Right lobe of liver (tissue), 6 donors: ENCODE data around the gene DNAJC15. TPM values are rescaled to one million over a fixed set of nuclear protein-coding genes. Genes with fewer than 3 reads are reported as not detected.

Experiments used
- ATAC-seq, 4 donors: fragments of 200-7000 bp; cut with Tn5 transposase; one replicate each; pipeline ENCODE4 v1.9.1; 2020; ENCODE audit warnings: mild to moderate bottlenecking in 4 of 4, moderate library complexity in 4 of 4
- DNase-seq, 3 donors: peaks; one replicate each; pipeline ENCODE4 v3.0.0-alpha.2; 2020
- H3K27ac ChIP-seq, 3 donors: fragments of 200-600 bp; one replicate each; pipeline ENCODE4 v1.8.0; 2022
- H3K27me3 ChIP-seq, 2 donors: fragments of 200-600 bp; one replicate each; pipeline ENCODE4 v1.8.0; 2022
- H3K36me3 ChIP-seq, 4 donors: fragments of 200-600 bp; sonication (generic) in 1 of 4; one replicate each; pipeline versions ENCODE4 v1.5.1 to v1.8.0; 2017 to 2022; ENCODE audit warnings: control low read depth in 1 of 4
- H3K4me1 ChIP-seq, 4 donors: fragments of 200-600 bp; sonication (generic) in 1 of 4; one replicate each; pipeline versions ENCODE4 v1.5.1 to v1.8.0; 2017 to 2022; ENCODE audit warnings: control low read depth in 1 of 4
- H3K4me3 ChIP-seq, 3 donors: fragments of 200-600 bp; one replicate each; pipeline ENCODE4 v1.8.0; 2022
- H3K9me3 ChIP-seq, 4 donors: fragments of 200-600 bp; sonication (generic) in 1 of 4; one replicate each; pipeline versions ENCODE4 v1.5.1 to v1.8.0; 2017 to 2022; ENCODE audit warnings: control low read depth in 1 of 4
- CTCF ChIP-seq, 4 donors: fragments of 200-600 bp in 3 of 4; fragments of 450-650 bp in 1 of 4; IDR thresholded peaks; one replicate each; pipeline versions ENCODE4 v1.5.1 to v1.8.0; 2016 to 2022; ENCODE audit warnings: antibody characterized with exemption in 4 of 4, mild to moderate bottlenecking in 2 of 4
- POLR2A ChIP-seq: fragments of 450-650 bp; IDR thresholded peaks from one replicate; pipeline ENCODE4 v1.6.1; 2017; ENCODE audit warnings: antibody characterized with exemption, mild to moderate bottlenecking
- WGBS: methylation state at CpG from one replicate; pipeline ENCODE4 v1.1.6; 2018; ENCODE audit warnings: low coverage, low lambda C conversion rate; ENCODE audit not compliant: insufficient coverage; ENCODE audit errors: missing lambda C conversion rate; 5-methylcytosine and 5-hydroxymethylcytosine counted together
- intact Hi-C, 2 donors: fragments of 100-400 bp; cut with DNase I; formaldehyde crosslinking; loops; one replicate each; pipeline versions ENCODE4 v1.11.2 to v1.14.1; 2022
- total RNA-seq, 6 experiments: library from RNA; depleted of rRNA in 2 of 6; stranded (reverse); fragments of >200 nt in 2 of 6; fragmentation: NEBNext Ultra II Directional in 3 of 6; extraction: Animal tissue kit (Norgen Biotek cat#: 25700) in 3 of 6; gene quantifications; one replicate each; pipeline versions ENCODE4 v1.1.0 to v1.2.4, GENCODE V29; 2016 to 2023
- donor health status: DM: no; HTN: yes; CAD: no.
- donor health status: DM: no; HTN: no; CAD: no.
- donor health status: DM: no; HTN: no; CAD: no.
- donor health status: DM: no; HTN: yes; CAD: no.
- donor health status: DM: no; HTN: yes; CAD: no.

The DNAJC15 gene
- total RNA-seq, 6 experiments from 2014 or later = 4.1 to 9.4 (median 6.9) TPM

- Histone ChIP-seq H3K27ac (no peak overlapping the region), H3K4me1 (no peaks in the 10 kb centered on the region), H3K4me3 (no peak overlapping the region), H3K36me3 (no peaks in the 10 kb centered on the region), H3K9me3 (no peaks in the 10 kb centered on the region), H3K27me3 (no peaks in the 10 kb centered on the region)
- intact Hi-C loops = no loop called here
- DNase-seq = no peak
- no peak for ATAC-seq
- TF ChIP-seq CTCF (IDR thresholded peaks at IDR 0.05) (no peak), POLR2A (no peak)
These were observed 62.8 kb downstream of the DNAJC15 start for GRCh38 chr13:43086181-43086580.

- intact Hi-C loops = no loop called here
- DNase-seq (no peak), ATAC-seq (peak; percentile 74 to 78 (median 78))
- H3K36me3 ChIP-seq = no peaks in the 10 kb centered on the region
- 4% methylated on average over 4 of the region's 4 CpGs for WGBS
- no peaks in the 10 kb centered on the region for H3K27me3 ChIP-seq
- peak overlapping the region; percentile 52 to 66 (median 59) for H3K27ac ChIP-seq
- H3K4me1 ChIP-seq = no peaks in the 10 kb centered on the region
- no peaks in the 10 kb centered on the region for H3K9me3 ChIP-seq
- TF ChIP-seq CTCF (IDR thresholded peaks at IDR 0.05) (no peak), POLR2A (no peak)
- H3K4me3 ChIP-seq = peak overlapping the region; percentile 13 to 41 (median 34)
These were observed 64.7 kb downstream of the DNAJC15 start for GRCh38 chr13:43088093-43088511.

- no peaks in the 10 kb centered on the region for H3K9me3 ChIP-seq
- no peak overlapping the region for H3K4me3 ChIP-seq
- no peaks in the 10 kb centered on the region for H3K4me1 ChIP-seq
- 75% methylated on average over 1 of the region's 1 CpG for WGBS
- no peaks in the 10 kb centered on the region for H3K36me3 ChIP-seq
- intact Hi-C loops = no loop called here
- no peak for DNase-seq
- TF ChIP-seq POLR2A (no peak), CTCF (IDR thresholded peaks at IDR 0.05) (no peak)
- ATAC-seq = peak; percentile 56 to 81 (median 78)
- no peak overlapping the region for H3K27ac ChIP-seq
- no peaks in the 10 kb centered on the region for H3K27me3 ChIP-seq
These were observed 66.6 kb downstream of the DNAJC15 start for GRCh38 chr13:43089912-43090498.

- Histone ChIP-seq H3K9me3 (no peaks in the 10 kb centered on the region), H3K27me3 (no peaks in the 10 kb centered on the region), H3K4me3 (no peak overlapping the region), H3K27ac (no peak overlapping the region), H3K4me1 (no peaks in the 10 kb centered on the region), H3K36me3 (no peaks in the 10 kb centered on the region)
- ATAC-seq (no peak), DNase-seq (no peak)
- intact Hi-C loops = no loop called here
- no peak for TF ChIP-seq POLR2A
- TF ChIP-seq CTCF (IDR thresholded peaks at IDR 0.05) = no peak
- 90% methylated on average over 1 of the region's 1 CpG for WGBS
These were observed 71.5 kb downstream of the DNAJC15 start for GRCh38 chr13:43094901-43095300.
